ENCODE results near the gene JPT1.

- TF ChIP-seq CTCF (IDR thresholded peaks at IDR 0.05 in 8 of 11, conservative IDR thresholded peaks at IDR 0.05 in 3 of 11) (no peak), POLR2A (IDR thresholded peaks at IDR 0.05) (no peak), POLR2AphosphoS5 (IDR thresholded peaks at IDR 0.05) (no peak)
These were observed 29.5 kb downstream of the JPT1 start for GRCh38 chr17:75124819-75125162.

All from spleen (tissue), 7 donors.